ENCODE measurements around the gene SLC17A8.
"Not testable (repeated sequence)": the region's sequence is repeated elsewhere in the genome, so short reads cannot be mapped to it uniquely, and the experiment has no call there.

SLC17A8 gene

DNA sequence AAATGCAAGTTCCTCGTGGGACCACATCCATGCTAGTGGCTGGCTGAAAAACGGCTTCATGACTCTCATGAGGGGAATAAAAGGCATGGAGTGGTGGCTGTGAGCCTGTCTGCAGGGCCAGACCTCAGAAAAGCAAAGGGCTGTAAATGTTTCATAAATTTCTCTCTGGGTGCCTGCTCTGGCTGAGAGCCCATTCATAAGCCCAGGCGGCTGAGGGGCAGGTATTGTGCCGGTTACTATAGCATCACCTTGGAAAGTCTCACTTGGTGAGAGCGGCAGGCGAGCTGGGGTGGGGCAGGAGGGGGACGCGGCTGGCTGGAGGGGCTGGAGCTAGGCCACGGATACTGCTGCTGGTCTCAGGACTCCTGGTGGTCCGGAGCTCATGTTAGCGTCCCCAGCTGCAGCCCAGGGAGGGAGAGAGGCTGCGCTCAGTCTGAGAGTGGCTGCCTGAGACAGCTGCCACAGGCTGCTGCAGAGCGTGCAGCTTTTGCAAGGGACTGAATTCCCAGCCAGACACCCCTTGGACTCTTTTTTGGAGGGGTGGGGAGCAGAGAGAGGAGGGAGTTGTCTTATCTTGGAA lies at the start of gene SLC17A8:
Gene SLC17A8 (plus strand): TSS at position 431 of the 580 bp plus-strand sequence. CDS start 318 bp downstream, outside the sequence.
- DNase-seq, result peak; percentile 73

DNA sequence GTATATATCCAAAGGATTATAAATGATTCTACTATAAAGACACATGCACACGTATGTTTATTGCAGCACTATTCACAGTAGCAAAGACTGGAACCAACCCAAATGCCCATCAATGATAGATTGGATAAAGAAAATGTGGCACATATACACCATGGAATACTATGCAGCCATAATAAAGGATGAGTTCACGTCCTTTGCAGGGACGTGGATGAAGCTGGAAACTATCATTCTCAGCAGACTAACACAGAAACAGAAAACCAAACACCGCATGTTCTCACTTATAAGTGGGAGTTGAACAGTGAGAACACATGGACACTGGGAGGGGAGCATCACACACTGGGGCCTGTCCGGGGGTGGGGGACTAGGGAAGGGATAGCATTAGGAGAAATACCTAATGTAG lies 48.7 kb upstream of the SLC17A8 start:
- DNase-seq, result not testable (repeated sequence)

DNA sequence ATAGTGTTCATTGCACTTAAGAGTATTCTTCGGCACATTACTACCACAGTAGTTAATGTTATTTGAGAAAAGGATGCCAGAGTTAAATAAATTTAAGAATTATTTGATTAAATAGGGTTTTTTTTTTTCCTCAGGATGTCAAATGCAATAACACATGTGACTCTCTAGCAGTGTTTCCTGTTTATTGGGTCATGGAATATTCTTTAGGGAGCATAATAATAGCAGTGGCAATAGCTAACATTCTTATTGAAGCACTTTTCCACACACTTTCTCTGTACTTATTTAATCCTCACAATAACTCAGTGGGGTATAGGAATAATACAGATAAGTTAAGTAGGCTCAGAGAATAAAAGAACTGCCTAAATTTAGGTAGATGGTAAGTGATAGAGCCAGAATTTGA lies 45.6 kb upstream of the SLC17A8 start:
- no peak for DNase-seq

DNA sequence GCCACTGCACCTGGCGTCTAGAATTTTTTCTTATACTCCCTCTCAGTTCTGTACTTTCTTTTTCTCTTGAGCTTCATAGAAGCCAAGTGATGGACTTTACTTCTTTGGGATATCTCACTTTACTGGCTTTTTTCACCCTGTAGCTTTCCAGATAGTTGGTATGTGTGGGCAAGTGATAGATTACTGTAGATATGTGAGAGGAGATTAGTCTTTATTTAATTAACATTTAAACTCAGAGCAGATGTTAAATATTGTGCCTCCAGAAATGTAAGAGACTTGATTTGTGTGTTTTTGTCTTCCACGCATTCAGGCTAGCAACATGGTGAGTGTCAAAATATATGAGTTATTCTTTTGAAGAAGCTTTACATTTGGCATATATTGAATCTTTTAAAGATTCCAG lies 39.5 kb upstream of the SLC17A8 start:
- no peak for DNase-seq

DNA sequence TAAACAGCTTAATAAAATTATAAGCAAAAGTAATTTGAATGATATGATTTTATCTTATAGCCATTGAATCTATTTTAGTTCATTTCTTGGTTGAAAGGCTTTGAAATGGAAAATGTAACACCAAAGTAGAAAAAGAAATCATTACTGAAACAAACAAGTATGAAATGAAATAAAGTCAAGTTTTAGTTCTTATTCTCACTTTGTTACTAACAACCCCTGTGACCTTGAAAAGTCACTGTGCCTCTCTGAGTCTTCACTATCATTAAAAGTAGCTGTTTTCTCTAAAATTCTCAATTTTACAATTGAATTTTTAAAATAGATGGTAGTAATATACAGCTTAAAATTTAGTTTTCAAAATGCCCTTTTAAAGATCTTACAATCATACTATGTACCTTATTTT lies 32.4 kb upstream of the SLC17A8 start:
- no peak for DNase-seq

DNA sequence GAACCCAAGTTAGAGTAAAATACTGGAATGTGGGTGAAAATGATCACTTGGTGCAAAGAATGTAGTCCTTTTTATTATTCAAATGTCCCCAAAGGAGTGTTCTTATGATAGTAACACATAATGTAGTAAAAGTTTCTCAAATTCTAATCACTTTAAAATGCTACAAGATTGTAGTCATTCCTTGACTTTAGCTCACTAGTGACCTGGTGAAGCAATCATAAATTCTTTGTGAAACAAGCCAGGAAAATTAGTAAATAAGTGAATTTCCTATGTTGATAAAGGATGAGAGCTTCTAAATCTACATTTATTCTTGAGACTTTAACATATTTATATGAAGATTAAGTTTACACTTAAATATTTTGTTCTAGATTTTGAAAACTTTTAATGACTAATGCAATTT lies 30.7 kb upstream of the SLC17A8 start:
- no peak for DNase-seq

DNA sequence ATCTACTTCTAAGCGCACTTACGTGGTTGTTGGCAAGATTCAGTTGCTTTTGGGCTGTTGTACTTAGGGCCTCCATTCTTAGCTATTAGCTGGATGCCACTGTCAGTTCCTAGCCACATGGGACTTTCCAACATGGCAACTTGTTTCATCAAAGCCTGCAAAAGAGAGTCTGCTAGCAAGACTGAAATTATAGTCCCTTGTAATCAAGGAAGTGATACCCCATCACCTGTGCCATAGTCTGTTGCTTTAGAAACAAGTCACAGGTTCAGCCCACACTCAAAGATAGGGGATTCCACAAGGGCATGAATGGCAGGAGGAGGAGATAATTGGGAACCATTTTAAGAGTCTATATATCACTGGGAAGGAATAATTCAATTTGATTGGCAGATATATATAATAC lies 27.1 kb upstream of the SLC17A8 start:
- DNase-seq, result no peak

DNA sequence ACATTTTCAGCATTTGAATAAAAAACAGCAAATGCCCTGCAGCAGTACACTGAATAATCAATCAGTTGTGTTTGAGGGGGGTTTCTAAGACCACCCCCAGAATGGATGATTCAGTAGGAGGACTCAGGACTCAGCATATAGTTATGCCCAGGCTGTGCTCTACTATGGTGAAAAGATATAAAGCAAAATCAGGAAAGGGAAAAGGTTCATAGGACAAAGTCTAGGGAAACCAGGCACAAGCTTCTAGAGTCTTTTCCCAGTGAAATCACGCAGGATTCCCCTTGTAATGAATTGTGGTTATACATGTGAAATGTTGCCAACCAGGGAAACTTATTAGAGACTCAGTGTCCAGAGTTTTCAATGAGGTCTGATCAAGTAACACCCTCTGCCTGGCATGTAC lies 25.0 kb upstream of the SLC17A8 start:
- no peak for DNase-seq

DNA sequence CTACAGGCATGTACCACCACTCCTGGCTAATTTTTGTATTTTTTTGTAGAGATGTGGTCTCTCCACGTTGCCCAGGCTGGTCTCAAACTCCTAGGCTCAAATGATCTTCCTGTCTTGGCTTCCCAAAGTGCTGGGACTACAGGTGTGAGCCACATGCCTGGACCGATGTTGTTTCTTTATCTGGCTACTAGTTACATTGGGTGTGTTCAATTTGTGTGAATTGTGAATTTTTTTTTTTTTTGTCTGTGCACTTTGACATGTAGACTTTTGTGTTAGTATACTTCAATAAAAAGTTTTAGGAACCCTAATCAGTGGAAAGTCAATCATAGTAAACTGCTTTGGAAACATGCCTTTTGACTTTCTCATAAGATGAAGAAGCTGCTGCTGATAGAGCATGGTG lies 24.0 kb upstream of the SLC17A8 start:
- no peak for DNase-seq

DNA sequence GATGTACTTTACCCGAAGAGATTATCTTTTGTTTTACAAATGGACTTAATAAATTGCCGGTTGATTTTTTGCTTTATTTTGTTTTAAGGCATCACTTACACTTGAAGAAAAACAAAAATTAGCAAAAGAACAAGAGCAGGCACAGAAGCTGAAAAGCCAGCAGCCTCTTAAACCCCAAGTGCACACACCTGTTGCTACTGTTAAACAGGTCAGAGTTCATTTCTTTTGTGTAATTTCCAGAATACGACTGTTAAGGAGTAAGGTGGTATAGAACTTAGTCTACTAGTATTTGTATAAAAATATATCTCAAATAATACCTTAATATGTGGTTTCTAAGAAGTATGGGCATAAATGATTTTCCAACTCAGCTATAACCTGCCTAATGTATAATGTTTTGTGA lies 19.6 kb upstream of the SLC17A8 start:
- DNase-seq, result no peak

DNA sequence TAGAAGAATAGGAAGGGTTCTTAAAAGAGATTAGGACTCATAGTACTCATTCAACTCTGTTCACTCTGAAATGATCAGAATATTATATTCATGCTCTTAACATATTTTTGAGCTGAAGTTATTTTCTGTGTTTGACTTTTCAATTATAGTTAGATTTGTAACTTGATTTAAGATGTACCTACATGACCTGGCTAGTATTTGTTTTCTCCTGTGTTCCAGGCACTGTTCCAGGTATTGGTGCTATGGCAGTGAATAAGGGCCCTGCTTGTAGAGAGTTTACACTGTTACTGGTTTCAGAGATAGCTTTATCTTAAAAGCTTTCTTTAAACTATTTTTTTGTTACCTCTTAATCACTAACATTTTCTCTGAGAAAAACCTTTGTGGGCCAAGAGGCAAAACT lies 19.1 kb upstream of the SLC17A8 start:
- no peak for DNase-seq

DNA sequence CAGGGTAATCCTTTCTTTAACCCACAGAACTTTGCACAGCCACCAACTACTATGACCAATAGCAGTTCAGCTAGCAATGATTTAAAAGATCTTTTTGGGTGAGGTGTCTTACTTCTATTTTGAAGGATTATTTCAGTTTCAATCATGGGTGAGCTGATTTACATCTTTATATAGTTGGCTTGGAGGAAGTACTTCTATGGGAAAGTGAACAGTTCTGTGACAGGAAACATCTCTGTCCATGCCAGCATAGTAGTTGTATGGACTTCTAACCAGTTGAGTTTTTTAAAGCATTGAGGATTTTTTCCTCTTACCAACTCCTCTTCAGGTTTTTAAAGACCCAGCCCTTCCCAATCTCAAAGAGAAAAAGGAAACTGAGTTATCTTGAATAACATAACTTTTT lies 17.8 kb upstream of the SLC17A8 start:
- no peak for DNase-seq

DNA sequence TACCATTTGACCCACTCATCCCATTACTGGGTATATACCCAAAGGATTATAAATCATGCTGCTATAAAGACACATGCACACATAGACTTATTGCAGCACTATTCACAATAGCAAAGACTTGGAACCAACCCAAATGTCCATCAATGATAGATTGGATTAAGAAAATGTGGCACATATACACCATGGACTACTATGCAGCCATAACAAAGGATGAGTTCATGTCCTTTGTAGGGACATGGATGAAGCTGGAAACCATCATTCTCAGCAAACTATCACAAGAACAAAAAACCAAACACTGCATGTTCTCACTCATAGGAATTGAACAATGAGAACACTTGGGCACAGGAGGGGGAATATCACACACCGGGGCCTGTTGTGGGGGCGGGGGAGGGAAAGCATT lies 14.0 kb upstream of the SLC17A8 start:
- not testable (repeated sequence) for DNase-seq

DNA sequence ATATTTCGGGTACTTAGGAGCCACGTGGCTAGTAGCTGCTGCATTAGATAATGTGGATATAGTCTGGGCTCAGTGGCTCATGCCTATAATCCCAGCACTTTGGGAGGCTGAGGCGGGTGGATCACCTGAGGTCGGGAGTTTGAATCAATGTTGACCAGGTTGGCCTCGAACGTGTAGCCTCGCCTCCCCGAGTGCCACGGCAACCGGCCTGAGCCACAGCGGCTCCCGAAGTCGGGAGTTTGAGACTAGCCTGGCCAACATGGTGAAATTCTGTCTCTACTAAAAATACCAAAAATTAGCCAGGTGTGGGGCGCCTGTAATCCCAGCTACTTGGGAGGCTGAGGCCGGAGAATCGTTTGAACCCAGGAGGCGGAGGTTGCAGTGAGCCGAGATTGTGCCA lies 12.5 kb upstream of the SLC17A8 start:
- not testable (repeated sequence) for DNase-seq

DNA sequence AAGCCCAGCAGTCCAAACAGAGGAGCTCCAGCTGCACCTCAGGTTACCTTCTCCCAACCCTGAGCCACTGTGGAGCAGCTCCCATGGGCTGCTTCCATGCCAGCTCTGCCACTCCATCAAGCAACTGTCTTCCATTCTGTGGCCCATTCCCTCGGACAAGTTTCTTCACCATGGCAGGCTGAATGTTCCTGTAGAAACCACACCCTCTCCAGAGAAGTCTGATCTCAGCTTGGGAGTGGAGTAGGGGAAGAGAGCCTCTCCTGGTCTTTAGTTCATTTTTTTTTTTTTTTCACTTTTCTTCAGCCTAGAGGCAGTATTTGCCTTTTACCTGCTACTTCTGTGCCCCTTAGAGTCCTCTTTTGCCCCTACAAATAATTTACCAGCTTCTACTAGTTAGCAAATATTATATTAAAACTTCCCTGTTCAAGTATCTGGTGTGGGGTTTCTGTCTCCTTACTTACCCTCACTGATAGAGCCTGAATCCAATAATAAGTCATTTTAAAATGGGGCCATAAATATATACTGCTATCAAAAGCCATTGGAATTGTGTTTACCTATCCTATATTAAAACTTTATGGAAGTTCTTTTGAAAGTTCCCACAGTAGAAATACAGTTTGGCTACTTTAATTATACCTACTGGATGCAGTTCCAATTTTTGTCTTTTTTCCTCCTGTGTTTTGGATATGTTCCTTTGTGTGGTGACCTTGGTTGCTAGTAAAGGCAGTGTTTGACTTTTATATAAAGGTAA lies 11.7 kb upstream of the SLC17A8 start:
- no peak for DNase-seq

DNA sequence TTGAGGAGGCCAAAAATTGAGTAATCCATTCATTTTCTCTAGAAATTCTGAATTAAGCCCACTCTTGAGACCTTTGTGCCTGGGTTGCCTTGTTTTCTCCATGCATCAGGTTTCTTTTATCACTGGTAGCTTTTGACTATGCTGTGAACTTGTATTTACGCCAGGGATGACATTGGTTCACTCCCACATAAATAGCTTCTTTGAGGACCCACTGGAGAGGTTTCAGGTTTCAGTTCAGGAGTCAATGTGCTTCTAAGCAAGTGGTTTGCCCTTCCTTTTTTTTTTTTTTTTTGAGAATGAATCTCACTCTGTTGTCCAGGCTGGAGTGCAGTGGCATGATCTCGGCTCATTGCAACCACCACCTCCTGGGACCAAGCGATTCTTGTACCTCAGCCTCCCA lies 10.2 kb upstream of the SLC17A8 start:
- DNase-seq, result peak; percentile 33

DNA sequence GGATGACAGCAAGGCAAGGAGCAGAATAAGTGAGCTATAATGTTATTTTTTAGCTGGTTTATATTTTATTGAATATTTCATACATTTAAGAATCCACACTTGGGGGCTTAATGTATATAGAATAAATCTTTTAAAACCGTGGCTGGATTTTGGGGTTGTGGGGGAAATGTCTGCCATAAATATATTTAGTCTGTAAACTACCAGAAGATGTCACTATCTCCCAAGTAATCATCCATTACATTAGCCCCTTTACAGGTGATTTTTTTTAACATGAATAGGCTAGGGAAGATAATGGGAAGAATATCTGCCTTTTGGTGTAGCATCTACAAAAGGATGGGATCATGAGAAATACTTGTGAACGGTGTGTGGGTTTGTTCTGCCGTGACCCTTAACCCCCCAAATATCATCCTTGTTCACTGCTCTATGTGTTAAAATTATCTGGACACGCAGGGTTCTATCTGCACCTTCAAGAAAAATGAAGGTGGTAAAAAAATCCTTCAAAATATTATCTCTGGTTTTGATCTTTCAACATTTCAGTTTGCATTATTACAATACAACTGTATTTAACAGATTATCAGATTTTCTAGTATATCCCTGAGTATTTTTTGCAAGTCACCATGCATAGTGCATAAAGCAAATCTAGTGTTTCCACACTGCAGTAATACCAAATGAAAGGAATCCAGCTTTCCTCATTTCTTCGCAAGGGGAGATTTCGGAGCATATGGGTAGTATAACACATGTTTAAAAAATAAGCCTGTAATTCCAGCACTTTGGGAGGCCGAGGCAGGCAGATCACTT lies 8.0 kb upstream of the SLC17A8 start:
- DNase-seq, result peak; percentile 47

DNA sequence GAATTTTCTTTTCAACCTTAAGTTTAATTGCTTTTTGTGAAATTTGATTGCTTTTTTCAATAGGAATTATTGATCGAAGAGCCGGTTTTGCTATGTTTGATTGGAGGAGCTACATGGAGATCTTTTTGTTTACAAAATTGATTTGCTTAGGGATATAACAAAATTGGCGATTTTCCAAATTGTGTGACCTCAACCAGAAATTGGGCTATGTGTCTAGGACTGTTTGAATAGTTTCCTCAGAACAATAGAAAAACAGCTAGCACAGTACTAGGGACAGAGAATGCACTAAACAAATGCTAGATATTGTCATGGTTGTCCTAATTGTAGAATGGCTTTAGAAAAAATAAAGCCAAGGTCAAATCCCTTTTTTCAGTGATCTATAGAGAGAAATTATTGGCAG lies 2.4 kb downstream of the SLC17A8 start:
- DNase-seq, result no peak

DNA sequence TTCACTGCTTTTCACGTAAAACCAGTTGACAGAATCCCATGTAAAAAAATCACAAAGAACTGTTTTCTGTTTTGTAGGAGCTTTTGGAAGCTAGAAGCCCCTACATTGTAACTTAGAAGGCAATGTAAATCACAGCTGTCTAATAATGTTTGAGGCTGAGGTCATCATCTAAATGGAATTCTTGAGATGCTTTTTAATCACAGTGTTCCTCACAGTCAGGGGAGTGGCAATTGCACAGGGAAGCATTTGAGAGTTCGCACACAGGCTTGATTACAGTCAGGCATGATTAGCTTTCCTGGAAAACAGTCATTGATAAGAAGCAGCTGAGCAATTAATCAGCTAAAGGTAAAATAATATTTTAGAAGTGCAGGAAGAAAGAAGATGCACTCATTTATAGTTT lies 2.9 kb downstream of the SLC17A8 start:
- DNase-seq, result no peak

DNA sequence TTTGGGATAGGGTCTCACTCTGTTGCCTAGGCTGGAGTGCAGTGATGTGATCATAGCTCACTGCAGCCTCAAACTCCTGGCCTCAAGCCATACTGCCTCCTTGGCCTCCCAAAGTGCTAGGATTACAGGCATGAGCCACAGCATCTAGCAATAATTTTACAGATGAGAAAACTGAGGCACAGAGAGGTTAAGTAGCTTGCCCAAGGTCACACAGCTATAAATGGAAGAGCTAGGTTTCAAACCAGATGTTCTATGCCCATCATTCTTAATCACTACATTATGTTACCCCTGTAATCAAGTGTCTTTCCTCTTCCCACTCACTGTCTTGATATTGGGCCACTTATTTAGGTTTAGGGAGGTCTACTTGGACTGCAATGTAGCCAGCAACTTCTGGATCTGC lies 3.6 kb downstream of the SLC17A8 start:
- no peak for DNase-seq

DNA sequence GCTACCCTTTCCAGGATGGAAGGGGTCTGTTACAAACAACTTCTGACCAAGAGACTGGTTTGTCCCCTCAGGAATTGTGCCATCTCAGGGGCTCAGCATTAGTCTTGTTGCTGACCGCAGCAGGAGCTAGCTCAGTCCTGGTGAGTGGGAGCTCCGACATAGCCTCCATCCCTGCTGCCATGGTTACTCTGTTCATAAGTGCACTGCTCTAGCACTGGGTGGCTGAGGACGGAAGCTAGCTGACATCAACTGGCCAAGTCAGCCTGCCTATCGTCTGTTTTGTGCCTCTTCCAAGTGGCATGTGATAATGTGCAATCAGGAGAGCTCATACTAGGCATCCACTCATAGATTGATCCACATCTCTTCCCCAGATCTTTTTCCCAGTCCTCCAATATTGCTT lies 7.5 kb downstream of the SLC17A8 start:
- no peak for DNase-seq

DNA sequence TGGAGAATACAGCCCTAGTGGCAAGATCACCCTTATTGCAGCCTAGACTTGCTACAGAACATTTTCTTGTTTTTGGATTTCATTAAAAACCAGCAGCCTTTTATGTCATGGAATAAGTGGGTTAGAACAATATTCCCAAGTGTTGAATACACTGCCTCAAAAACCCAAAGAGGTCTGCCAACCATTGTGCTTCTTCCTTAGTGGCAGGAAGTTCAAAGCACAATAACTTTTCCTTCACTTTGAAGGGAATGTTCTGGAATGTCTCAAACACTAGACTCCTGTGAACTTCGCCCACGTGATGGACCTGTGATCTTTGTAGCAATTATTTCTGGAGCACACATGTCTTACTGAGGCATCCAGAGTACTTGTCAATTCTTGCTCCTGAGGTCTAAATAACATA lies 8.5 kb downstream of the SLC17A8 start:
- DNase-seq, result no peak

DNA sequence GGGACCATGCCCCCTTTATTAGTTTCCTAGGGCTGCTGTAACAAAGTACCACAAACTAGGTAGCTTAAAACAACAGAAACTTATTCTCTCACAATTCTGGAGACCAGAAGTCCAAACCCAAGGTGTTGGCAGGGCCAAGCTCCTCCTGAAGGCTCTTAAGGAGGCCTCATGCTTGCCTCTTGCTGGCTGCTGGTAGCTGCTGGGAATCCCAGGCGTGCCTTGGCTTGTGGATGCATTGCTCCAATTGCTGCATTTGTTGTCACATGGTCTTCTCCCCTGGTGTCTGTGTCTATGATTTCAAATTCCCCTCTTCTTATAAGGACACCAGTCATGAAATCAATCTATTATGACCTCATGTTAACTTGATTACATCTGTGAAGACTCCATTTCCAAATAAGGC lies 11.2 kb downstream of the SLC17A8 start:
- DNase-seq, result no peak

DNA sequence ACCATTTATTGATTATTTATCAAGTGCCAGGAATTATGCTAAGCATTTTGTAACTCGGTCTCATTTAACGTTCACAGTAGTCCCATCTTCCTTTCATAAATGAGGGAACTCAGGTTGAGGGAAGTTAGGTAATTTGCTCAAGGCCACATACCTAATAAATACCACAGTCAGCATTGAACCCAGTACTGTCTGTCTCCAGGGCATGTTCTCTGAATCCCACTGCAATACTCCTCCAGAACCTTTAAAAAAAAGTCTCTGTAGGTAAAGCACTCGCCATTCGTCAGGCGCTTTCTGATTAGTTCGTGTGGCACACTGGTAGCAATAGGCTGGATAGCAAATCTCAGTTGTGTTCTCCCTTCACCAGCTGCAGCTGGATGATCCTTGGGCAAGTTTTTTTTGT lies 14.3 kb downstream of the SLC17A8 start:
- DNase-seq, result no peak
